Colon (tissue), 2 donors: ENCODE measurements around the gene ABTB2.
"Not testable (repeated sequence)": the region's sequence is repeated elsewhere in the genome, so short reads cannot be mapped to it uniquely, and the experiment has no call there.

Experiments used
- FAIRE-seq: peaks from 2 replicates; lab custom pipeline; 2012; peaks lifted over from hg19 to GRCh38; lab: Jason Lieb, UNC
- donor health status: control.
- donor health status: control.

Gene ABTB2

GRCh38 chr11:34184505-34185015 lies 173.2 kb downstream of the ABTB2 start:
- FAIRE-seq, result no peak

- FAIRE-seq, result no peak
These were observed 173.9 kb downstream of the ABTB2 start for GRCh38 chr11:34183848-34184391.

- FAIRE-seq, result no peak
These were observed 174.7 kb downstream of the ABTB2 start for GRCh38 chr11:34182921-34183685.

GRCh38 chr11:34182425-34182824 lies 175.4 kb downstream of the ABTB2 start:
- FAIRE-seq, result no peak

- FAIRE-seq, result no peak
These were observed 175.9 kb downstream of the ABTB2 start for GRCh38 chr11:34181856-34182405.

- FAIRE-seq, result no peak
These were observed 176.6 kb downstream of the ABTB2 start for GRCh38 chr11:34181251-34181650.

GRCh38 chr11:34180814-34181165 lies 177.0 kb downstream of the ABTB2 start:
- FAIRE-seq, result not testable (repeated sequence)

- no peak for FAIRE-seq
These were observed 177.6 kb downstream of the ABTB2 start for GRCh38 chr11:34180040-34180813.

- FAIRE-seq, result no peak
These were observed 178.7 kb downstream of the ABTB2 start for GRCh38 chr11:34179026-34179675.

- no peak for FAIRE-seq
These were observed 179.5 kb downstream of the ABTB2 start for GRCh38 chr11:34178209-34178821.

- no peak for FAIRE-seq
These were observed 181.0 kb downstream of the ABTB2 start for GRCh38 chr11:34176751-34177209.

GRCh38 chr11:34175284-34176019 lies 182.4 kb downstream of the ABTB2 start:
- FAIRE-seq, result no peak

- FAIRE-seq, result no peak
These were observed 183.3 kb downstream of the ABTB2 start for GRCh38 chr11:34174412-34175041.

GRCh38 chr11:34173050-34173449 lies 184.8 kb downstream of the ABTB2 start:
- FAIRE-seq, result no peak

- no peak for FAIRE-seq
These were observed 188.1 kb downstream of the ABTB2 start for GRCh38 chr11:34169686-34170085.

- FAIRE-seq, result no peak
These were observed 189.0 kb downstream of the ABTB2 start for GRCh38 chr11:34168642-34169420.

- no peak for FAIRE-seq
These were observed 189.8 kb downstream of the ABTB2 start for GRCh38 chr11:34167961-34168360.

GRCh38 chr11:34166806-34167740 lies 190.7 kb downstream of the ABTB2 start:
- FAIRE-seq, result no peak
